Activated naive CD4-positive, alpha-beta T cell treated with anti-CD3 and anti-CD28 coated beads, Interleukin-2, amount 50 U/mL, for 72 hours (primary cell): Measurements from ENCODE around the gene ALG13. TPM values are rescaled to one million over a fixed set of nuclear protein-coding genes. Genes with fewer than 3 reads are reported as not detected.
A peak's percentile ranks its signal among the peaks of the same experiment; 100 is the strongest.
"Not testable (repeated sequence)": the region's sequence is repeated elsewhere in the genome, so short reads cannot be mapped to it uniquely, and the experiment has no call there.

Source experiments
- ATAC-seq, 2 donors: fragments of 150-1000 bp; cut with Tn5 transposase; 2 replicates each; pipeline ENCODE4 v1.10.0; 2021; ENCODE audit warnings: mild to moderate bottlenecking in 2 of 2, moderate library complexity in 2 of 2
- DNase-seq, 2 donors: peaks; one replicate each; pipeline ENCODE4 v3.0.0; 2021 to 2022; ENCODE audit warnings: low spot score in 2 of 2
- H3K27ac Mint-ChIP-seq, 2 donors: one replicate each; pipeline ENCODE4 v1.8.0; 2022; ENCODE audit warnings: mild to moderate bottlenecking in 2 of 2, mixed read lengths in 2 of 2
- H3K36me3 Mint-ChIP-seq, 2 donors: one replicate each; pipeline ENCODE4 v1.8.0; 2022; ENCODE audit warnings: mixed read lengths in 2 of 2
- H3K9me3 Mint-ChIP-seq, 2 donors: one replicate each; pipeline ENCODE4 v1.8.0; 2022; ENCODE audit warnings: mixed read lengths in 2 of 2
- total RNA-seq, 2 donors: library from RNA; stranded (reverse); gene quantifications; one replicate each; pipeline ENCODE4 v1.2.3, GENCODE V29; 2022

Gene ALG13
- 10 to 100 TPM; 57.5 to 60.2 TPM for total RNA-seq

GRCh38 chrX:111680988-111681779 lies at the start of gene ALG13:
ALG13 (plus strand) TSS chrX:111681170; CDS start chrX:111681219, 49 bp downstream.
- peak; percentile 75 to 82 for DNase-seq
- Mint-ChIP-seq H3K9me3 (no peaks in the 10 kb centered on the region), H3K27ac (peak within 1 kb of the TSS; percentile 98 to 100), H3K36me3 (peaks cover 18 to 25% of the 10 kb centered on the region in 2 donors)
- ATAC-seq, result peak; percentile 95 to 97

- Mint-ChIP-seq H3K27ac (no peak overlapping the region), H3K9me3 (no peaks in the 10 kb centered on the region), H3K36me3 (no peaks in the 10 kb centered on the region)
- DNase-seq (no peak), ATAC-seq (no peak)
Measured at GRCh38 chrX:111634823-111635729, 45.9 kb upstream of the ALG13 start.

GRCh38 chrX:111641969-111642368 lies 39.0 kb upstream of the ALG13 start:
- DNase-seq (no peak), ATAC-seq (no peak)
- H3K9me3 Mint-ChIP-seq, result no peaks in the 10 kb centered on the region
- no peak overlapping the region for H3K27ac Mint-ChIP-seq
- H3K36me3 Mint-ChIP-seq, result no peaks in the 10 kb centered on the region

GRCh38 chrX:111645165-111645564 lies 35.8 kb upstream of the ALG13 start:
- H3K9me3 Mint-ChIP-seq, ATAC-seq, H3K36me3 Mint-ChIP-seq, DNase-seq, H3K27ac Mint-ChIP-seq: not testable (repeated sequence)

- no peak overlapping the region for H3K27ac Mint-ChIP-seq
Measured at GRCh38 chrX:111645607-111646006, 35.4 kb upstream of the ALG13 start.

DNA sequence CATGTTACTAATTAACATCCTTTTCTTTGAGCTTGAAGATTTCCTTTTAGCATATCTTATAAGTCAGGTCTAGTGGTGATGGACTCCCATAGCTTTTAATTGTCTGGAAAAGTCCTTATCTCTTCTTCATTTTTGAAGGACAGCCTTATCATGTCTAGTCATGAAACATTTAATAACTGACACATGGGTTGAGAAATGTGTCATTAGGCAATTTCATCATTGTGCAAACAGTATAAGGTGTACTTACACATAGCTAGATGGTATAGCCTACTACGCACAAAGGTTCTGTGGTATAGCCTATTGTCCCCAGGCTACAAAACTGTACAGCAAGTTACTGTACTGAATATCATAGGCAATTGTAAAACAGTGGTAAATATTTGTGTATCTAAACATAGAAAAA lies 34.5 kb upstream of the ALG13 start:
- H3K36me3 Mint-ChIP-seq, result peaks cover 0 to 5% of the 10 kb centered on the region in 2 donors
- DNase-seq (no peak), ATAC-seq (no peak)
- no peaks in the 10 kb centered on the region for H3K9me3 Mint-ChIP-seq
- no peak overlapping the region for H3K27ac Mint-ChIP-seq

More at GRCh38 chrX:111645607-111646006, 35.4 kb upstream of the ALG13 start:
- Mint-ChIP-seq H3K9me3 (no peaks in the 10 kb centered on the region), H3K36me3 (peaks cover 0 to 5% of the 10 kb centered on the region in 2 donors)
- ATAC-seq (peak in 1 of 2 donors; percentile 55), DNase-seq (no peak)

GRCh38 chrX:111648802-111649201 lies 32.2 kb upstream of the ALG13 start:
- Mint-ChIP-seq H3K9me3 (no peaks in the 10 kb centered on the region), H3K27ac (no peak overlapping the region), H3K36me3 (peaks cover 0 to 5% of the 10 kb centered on the region in 2 donors)
- ATAC-seq, result no peak
- DNase-seq, result no peak

DNA sequence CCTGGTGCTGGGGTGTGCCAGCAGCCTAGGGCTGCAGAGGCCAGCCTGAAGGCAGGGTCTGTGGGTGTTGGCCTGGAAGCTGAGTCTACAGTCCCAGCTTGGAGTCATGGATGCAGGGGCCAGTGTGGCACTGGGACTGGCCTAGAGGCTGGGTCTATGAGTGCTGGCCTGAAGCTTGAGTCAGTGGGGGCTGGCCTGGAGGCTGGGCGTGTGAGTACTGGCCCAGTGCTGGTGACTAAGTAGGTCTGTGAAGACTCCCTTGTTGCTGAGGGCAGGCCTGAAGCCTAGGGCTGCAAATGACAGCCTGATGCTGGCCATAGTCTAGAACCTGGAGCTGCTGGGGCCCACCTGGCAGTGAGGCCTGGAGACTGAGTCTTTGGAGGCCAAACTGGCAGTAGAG lies 31.3 kb upstream of the ALG13 start:
- Mint-ChIP-seq H3K9me3 (no peaks in the 10 kb centered on the region), H3K36me3 (peaks cover 0 to 5% of the 10 kb centered on the region in 2 donors), H3K27ac (no peak overlapping the region)
- DNase-seq (no peak), ATAC-seq (no peak)

- DNase-seq (no peak), ATAC-seq (no peak)
- Mint-ChIP-seq H3K36me3 (peaks cover 0 to 5% of the 10 kb centered on the region in 2 donors), H3K9me3 (no peaks in the 10 kb centered on the region), H3K27ac (no peak overlapping the region)
Measured at GRCh38 chrX:111650845-111651244, 30.1 kb upstream of the ALG13 start.

DNA sequence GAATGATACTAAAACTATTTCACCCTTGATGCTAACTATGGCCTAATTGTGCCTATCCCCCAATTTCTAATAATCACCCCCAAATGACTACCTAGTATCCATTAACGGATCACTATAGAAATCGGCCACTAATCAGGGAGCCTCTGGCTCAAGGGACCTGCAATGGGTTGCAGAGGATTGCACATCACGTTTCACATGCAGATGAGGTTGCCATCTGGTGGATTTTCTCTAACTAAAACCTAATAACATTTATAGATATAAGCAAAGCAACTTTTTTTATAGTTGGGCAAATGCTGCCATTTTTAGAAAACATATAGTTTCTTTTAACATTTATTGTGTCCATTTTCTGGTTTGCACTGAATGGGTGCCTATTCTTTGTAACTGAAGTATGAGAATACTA lies 28.3 kb upstream of the ALG13 start:
- no peak for DNase-seq
- ATAC-seq, result no peak
- H3K27ac Mint-ChIP-seq, result no peak overlapping the region
- H3K9me3 Mint-ChIP-seq, result no peaks in the 10 kb centered on the region
- H3K36me3 Mint-ChIP-seq, result peaks cover 0 to 5% of the 10 kb centered on the region in 2 donors

- ATAC-seq (no peak), DNase-seq (no peak)
- Mint-ChIP-seq H3K9me3 (no peaks in the 10 kb centered on the region), H3K36me3 (no peaks in the 10 kb centered on the region), H3K27ac (no peak overlapping the region)
Measured at GRCh38 chrX:111661241-111661640, 19.7 kb upstream of the ALG13 start.

DNA sequence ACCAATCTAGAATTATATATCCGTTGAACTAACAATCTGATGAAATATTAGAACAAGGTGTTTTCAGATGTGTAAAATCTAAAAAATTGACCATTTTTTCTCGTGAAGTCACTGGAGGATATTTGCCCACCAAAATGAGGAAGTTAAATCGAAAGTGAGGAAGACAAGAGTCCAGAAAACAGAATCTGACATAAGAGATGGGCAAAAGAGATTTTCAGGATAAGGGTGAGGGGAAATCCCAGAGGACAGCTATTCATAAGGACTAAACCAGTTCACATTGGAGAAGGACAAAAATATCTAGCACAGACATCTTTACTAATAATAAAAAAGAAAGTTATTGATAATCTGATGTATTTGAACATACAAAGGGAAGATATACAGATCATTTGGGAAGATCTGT lies 18.7 kb upstream of the ALG13 start:
- no peak overlapping the region for H3K27ac Mint-ChIP-seq
- no peak for ATAC-seq
- H3K36me3 Mint-ChIP-seq, result no peaks in the 10 kb centered on the region
- H3K9me3 Mint-ChIP-seq, result no peaks in the 10 kb centered on the region
- no peak for DNase-seq

DNA sequence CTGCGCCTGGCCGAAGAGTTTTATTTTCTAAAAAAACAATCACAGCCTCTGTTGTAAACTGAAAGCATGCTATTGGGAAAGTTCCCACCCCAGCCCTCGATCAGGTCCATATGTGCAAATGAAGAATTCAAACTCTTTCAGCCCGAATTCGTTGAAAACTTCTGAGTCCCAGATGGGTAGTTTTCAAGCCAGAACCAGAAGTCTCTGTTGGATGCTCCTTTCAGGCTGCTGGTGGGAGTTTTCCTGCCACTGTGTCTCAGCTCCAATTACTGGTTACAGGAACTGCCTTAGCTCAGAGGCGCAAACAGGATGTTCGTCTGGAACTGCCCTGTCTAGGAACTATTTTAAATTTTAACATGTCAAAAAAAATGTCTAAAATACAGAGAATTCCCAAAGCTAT lies 9.3 kb upstream of the ALG13 start:
- ATAC-seq (no peak), DNase-seq (no peak)
- H3K27ac Mint-ChIP-seq, result no peak overlapping the region
- H3K36me3 Mint-ChIP-seq, result no peaks in the 10 kb centered on the region
- H3K9me3 Mint-ChIP-seq, result no peaks in the 10 kb centered on the region

- Mint-ChIP-seq H3K27ac (no peak overlapping the region), H3K9me3 (no peaks in the 10 kb centered on the region), H3K36me3 (peaks cover 16 to 22% of the 10 kb centered on the region in 2 donors)
- DNase-seq (no peak), ATAC-seq (no peak)
Measured at GRCh38 chrX:111687305-111687704, 6.3 kb downstream of the ALG13 start.

DNA sequence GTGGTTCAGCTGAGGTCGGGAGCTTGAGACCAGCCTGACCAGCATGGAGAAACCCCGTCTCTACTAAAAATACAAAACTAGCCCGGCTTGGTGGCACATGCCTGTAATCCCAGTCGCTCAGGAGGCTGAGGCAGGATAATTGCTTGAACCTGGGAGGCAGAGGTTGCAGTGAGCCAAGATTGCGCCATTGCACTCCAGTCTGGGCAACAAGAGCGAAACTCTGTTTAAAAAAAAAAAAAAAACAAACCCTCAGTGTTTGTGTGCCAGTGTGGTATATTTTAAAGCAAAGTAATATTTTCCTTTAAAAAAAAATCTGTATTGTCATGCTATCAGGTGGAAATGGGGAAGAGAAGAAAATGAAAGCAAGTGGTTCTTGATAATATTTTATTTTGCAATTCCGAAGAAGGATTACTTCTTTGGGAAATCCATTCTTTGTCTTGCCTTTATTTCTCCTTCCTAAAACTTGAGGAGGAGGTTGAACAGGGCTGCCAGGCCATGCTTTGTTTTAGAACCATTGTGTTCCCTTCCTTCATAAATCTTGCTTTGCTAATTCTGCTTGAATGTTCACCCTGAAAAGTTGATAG lies 14.4 kb downstream of the ALG13 start:
- peaks cover 0 to 7% of the 10 kb centered on the region in 2 donors for H3K36me3 Mint-ChIP-seq
- H3K27ac Mint-ChIP-seq, result peak overlapping the region in 1 of 2 donors; percentile 36
- no peaks in the 10 kb centered on the region for H3K9me3 Mint-ChIP-seq
- DNase-seq, result no peak
- ATAC-seq, result no peak

- Mint-ChIP-seq H3K36me3 (peaks cover 0 to 6% of the 10 kb centered on the region in 2 donors), H3K27ac (no peak overlapping the region), H3K9me3 (no peaks in the 10 kb centered on the region)
- ATAC-seq, result no peak
- DNase-seq, result no peak
Measured at GRCh38 chrX:111719426-111720210, 38.6 kb downstream of the ALG13 start.
